K562 (cell line): ENCODE measurements around the gene MTSS2. TPM values are rescaled to one million over a fixed set of nuclear protein-coding genes. Genes with fewer than 3 reads are reported as not detected.

Experiments used
- BCOR ChIP-seq: fragments of 450-650 bp; IDR thresholded peaks from 2 replicates; pipeline ENCODE4 v1.6.1; 2016
- ETS1 ChIP-seq: conservative IDR thresholded peaks from 2 replicates; pipeline ENCODE4 v1.6.1; 2011; ENCODE audit warnings: low read depth, mild to moderate bottlenecking, low read length; ENCODE audit not compliant: control insufficient read depth
- FOXM1 ChIP-seq, 2 experiments: fragments of 450-650 bp in 1 of 2; sonication (generic) in 1 of 2; formaldehyde crosslinking in 1 of 2; IDR thresholded peaks; 2 replicates each; pipeline versions ENCODE4 v1.6.1 to v1.9.0; 2017 to 2022; ENCODE audit warnings: low read depth in 2 of 2, mild to moderate bottlenecking in 2 of 2, missing genetic modification reagents in 1 of 2, moderate library complexity in 1 of 2
- MEF2D ChIP-seq: conservative IDR thresholded peaks from 2 replicates; pipeline ENCODE4 v1.6.1; 2016; ENCODE audit warnings: low read depth, missing genetic modification characterization, missing compliant biosample characterization
- MTA1 ChIP-seq: fragments of 450-650 bp; IDR thresholded peaks from 2 replicates; pipeline ENCODE4 v1.6.1; 2017; ENCODE audit warnings: borderline replicate concordance
- MTA3 ChIP-seq: fragments of 450-650 bp; formaldehyde crosslinking; IDR thresholded peaks from 2 replicates; pipeline ENCODE4 v1.6.1; 2017; ENCODE audit warnings: mild to moderate bottlenecking, borderline replicate concordance
- NCOR1 ChIP-seq: fragments of 450-650 bp; IDR thresholded peaks from 2 replicates; pipeline ENCODE4 v1.6.1; 2016; ENCODE audit warnings: mild to moderate bottlenecking, moderate library complexity
- NR1H2 ChIP-seq: sonication (generic); formaldehyde crosslinking; IDR thresholded peaks from 2 replicates; pipeline ENCODE4 v1.4.0; 2020; ENCODE audit warnings: mild to moderate bottlenecking, missing genetic modification reagents
- RB1 ChIP-seq: fragments of 450-650 bp; IDR thresholded peaks from 2 replicates; pipeline ENCODE4 v1.6.1; 2017; ENCODE audit warnings: low read depth, mild to moderate bottlenecking
- SMARCA5 ChIP-seq: fragments of 450-650 bp; IDR thresholded peaks from 2 replicates; pipeline ENCODE4 v1.6.1; 2016
- SMARCC2 ChIP-seq: fragments of 450-650 bp; IDR thresholded peaks from 2 replicates; pipeline ENCODE4 v1.6.1; 2017; ENCODE audit warnings: antibody characterized with exemption, moderate library complexity, mild to moderate bottlenecking, low read depth
- SNIP1 ChIP-seq: fragments of 450-650 bp; IDR thresholded peaks from 2 replicates; pipeline ENCODE4 v1.7.1; 2017; ENCODE audit warnings: low read depth, mild to moderate bottlenecking
- SRSF3 ChIP-seq: fragments of 200-400 bp; formaldehyde crosslinking; IDR thresholded peaks from 2 replicates; pipeline ENCODE4 v1.6.1; 2016; ENCODE audit warnings: mild to moderate bottlenecking, low read length, moderate library complexity; ENCODE audit not compliant: insufficient read depth
- YY1 ChIP-seq, 3 experiments: IDR thresholded peaks; 2 replicates each; pipeline ENCODE4 v1.6.1; 2011; ENCODE audit warnings: low read length in 2 of 3, mild to moderate bottlenecking in 2 of 3, moderate library complexity in 2 of 3, borderline replicate concordance in 1 of 3, control low read depth in 1 of 3, low read depth in 1 of 3; ENCODE audit not compliant: insufficient read depth in 3 of 3, insufficient replicate concordance in 2 of 3, control insufficient read depth in 1 of 3, insufficient read length in 1 of 3; ENCODE audit errors: extremely low read depth in 1 of 3
- ZNF445 ChIP-seq: fragments of 250-450 bp; sonication (Bioruptor Pico); IDR thresholded peaks from 2 replicates; pipeline ENCODE4 v1.4.0; 2020; ENCODE audit warnings: low read depth, mild to moderate bottlenecking, moderate library complexity
- ZNF511 ChIP-seq: sonication (generic); formaldehyde crosslinking; IDR thresholded peaks from 2 replicates; pipeline ENCODE4 v1.8.0; 2022; ENCODE audit warnings: mild to moderate bottlenecking, missing genetic modification reagents
- polyA plus RNA-seq, 8 experiments: library from polyadenylated mRNA; depleted of rRNA in 4 of 8; stranded (reverse) in 5 of 8; unstranded in 3 of 8; fragments of >200 nt; fragmentation: Nextera tagmentation in 2 of 8; fragmentation: Illumina TruSeq in 1 of 8; extraction: Ambion mirVana in 2 of 8; extraction: Trizol in 1 of 8; gene quantifications; 2 replicates each; pipeline versions ENCODE4 v1.2.1 to v1.2.3, GENCODE V29; 2011 to 2014; ENCODE audit warnings: inconsistent platforms in 1 of 8, missing spikeins in 1 of 8
- total RNA-seq, 7 experiments: library from RNA; depleted of rRNA in 6 of 7; stranded (reverse); fragments of >200 nt in 6 of 7; fragmentation: Illumina TruSeq in 2 of 7; extraction: Trizol in 2 of 7; gene quantifications; 2 replicates each; pipeline versions ENCODE4 v1.2.1 to v1.2.3, GENCODE V29; 2011 to 2021; ENCODE audit warnings: low replicate concordance in 1 of 7
- TF ChIP-seq, protein P1 (sequence below), 2 experiments: fragments of 200-800 bp in 1 of 2; sonication (Bioruptor generic) in 1 of 2; sonication (generic) in 1 of 2; formaldehyde crosslinking in 1 of 2; IDR thresholded peaks in 1 of 2; conservative IDR thresholded peaks in 1 of 2; 2 replicates each; pipeline versions ENCODE4 v1.5.0 to v1.6.1; 2016 to 2020; ENCODE audit warnings: missing compliant biosample characterization in 1 of 2, missing genetic modification characterization in 1 of 2, missing genetic modification reagents in 1 of 2
- TF ChIP-seq, protein P2 (sequence below): sonication (generic); formaldehyde crosslinking; IDR thresholded peaks from 2 replicates; pipeline ENCODE4 v1.8.0; 2022; ENCODE audit warnings: missing genetic modification reagents, mild to moderate bottlenecking, moderate library complexity, borderline replicate concordance
- TF ChIP-seq, protein P3 (sequence below): sonication (generic); formaldehyde crosslinking; IDR thresholded peaks from 2 replicates; pipeline ENCODE4 v1.9.0; 2022; ENCODE audit warnings: mild to moderate bottlenecking, missing genetic modification reagents

The MTSS2 gene
- total and polyA plus RNA-seq, 9 of the 15 experiments (the other 6 are each of a cell fraction or from before 2014, with no cell fraction given), result 0.11 to 60.3 (median 16.9) TPM

GRCh38 chr16:70695331-70696070 lies 9.6 kb upstream of the MTSS2 start (continued):
- TF ChIP-seq, protein P1, sequence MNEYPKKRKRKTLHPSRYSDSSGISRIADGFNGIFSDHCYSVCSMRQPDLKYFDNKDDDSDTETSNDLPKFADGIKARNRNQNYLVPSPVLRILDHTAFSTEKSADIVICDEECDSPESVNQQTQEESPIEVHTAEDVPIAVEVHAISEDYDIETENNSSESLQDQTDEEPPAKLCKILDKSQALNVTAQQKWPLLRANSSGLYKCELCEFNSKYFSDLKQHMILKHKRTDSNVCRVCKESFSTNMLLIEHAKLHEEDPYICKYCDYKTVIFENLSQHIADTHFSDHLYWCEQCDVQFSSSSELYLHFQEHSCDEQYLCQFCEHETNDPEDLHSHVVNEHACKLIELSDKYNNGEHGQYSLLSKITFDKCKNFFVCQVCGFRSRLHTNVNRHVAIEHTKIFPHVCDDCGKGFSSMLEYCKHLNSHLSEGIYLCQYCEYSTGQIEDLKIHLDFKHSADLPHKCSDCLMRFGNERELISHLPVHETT (CRISPR knock-in tag; conservative IDR thresholded peaks at IDR 0.05 in 1 of 2, IDR thresholded peaks at IDR 0.05 in 1 of 2), result 0 out of 4 replicates have a peak, but pooled peaks of 1 of the 2 experiments have one; percentile 45
- TF ChIP-seq ZNF445 (CRISPR knock-in tag) (peak; percentile 50; the same call in 1 of the 2 replicates), RB1 (peak; percentile 42; the same call in 1 of the 2 replicates), MTA3 (peak; percentile 93), ZNF511 (CRISPR knock-in tag) (peak; percentile 55; the same call in 1 of the 2 replicates), ETS1 (peak; percentile 92), MTA1 (0 out of 2 replicates have a peak, but pooled peaks have one; percentile 53), MEF2D (tag) (0 out of 2 replicates have a peak, but pooled peaks have one; percentile 45), SMARCC2 (peak; percentile 84), NR1H2 (CRISPR knock-in tag) (no peak), SRSF3 (no peak), SMARCA5 (no peak), FOXM1 (IDR thresholded peaks at IDR 0.05; ENCODE audit: low read depth) (peak; percentile 46; the same call in 1 of the 2 replicates), FOXM1 (CRISPR knock-in tag; IDR thresholded peaks at IDR 0.05; ENCODE audit: low read depth) (no peak), SNIP1 (no peak), YY1 (IDR thresholded peaks at IDR 0.05; ENCODE audit: borderline replicate concordance in 1 of 3, control insufficient read depth in 1 of 3, extremely low read depth in 1 of 3, insufficient read depth in 3 of 3, insufficient read length in 1 of 3, insufficient replicate concordance in 2 of 3, low read depth in 1 of 3, low read length in 2 of 3) (peak in 2 of 3 experiments; percentile 4 to 57), BCOR (peak; percentile 65), NCOR1 (peak; percentile 94)
- TF ChIP-seq, protein P2, sequence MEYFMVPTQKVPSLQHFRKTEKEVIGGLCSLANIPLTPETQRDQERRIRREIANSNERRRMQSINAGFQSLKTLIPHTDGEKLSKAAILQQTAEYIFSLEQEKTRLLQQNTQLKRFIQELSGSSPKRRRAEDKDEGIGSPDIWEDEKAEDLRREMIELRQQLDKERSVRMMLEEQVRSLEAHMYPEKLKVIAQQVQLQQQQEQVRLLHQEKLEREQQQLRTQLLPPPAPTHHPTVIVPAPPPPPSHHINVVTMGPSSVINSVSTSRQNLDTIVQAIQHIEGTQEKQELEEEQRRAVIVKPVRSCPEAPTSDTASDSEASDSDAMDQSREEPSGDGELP (CRISPR knock-in tag), result peak; percentile 97
- TF ChIP-seq, protein P3, sequence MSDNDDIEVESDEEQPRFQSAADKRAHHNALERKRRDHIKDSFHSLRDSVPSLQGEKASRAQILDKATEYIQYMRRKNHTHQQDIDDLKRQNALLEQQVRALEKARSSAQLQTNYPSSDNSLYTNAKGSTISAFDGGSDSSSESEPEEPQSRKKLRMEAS, result peak; percentile 73
